GM12878 (cell line): ENCODE data around the gene BORCS8. TPM values are rescaled to one million over a fixed set of nuclear protein-coding genes. Genes with fewer than 3 reads are reported as not detected.

ENCODE experiments used
- ATAC-seq: fragments of 200-7000 bp; cut with Tn5 transposase; 3 replicates; pipeline ENCODE4 v1.9.1; 2020; ENCODE audit warnings: mild to moderate bottlenecking, moderate library complexity
- BruUV-seq: library from RNA; stranded (reverse); fragments of 400-500 nt; replicated peaks from 2 replicates; lab custom pipeline; 2021; lab: Mats Ljungman, UMichigan
- CTCF ChIA-PET: fragments of 300-600 bp; sonication (Branson Sonifier 250); formaldehyde crosslinking; extraction: SDS; loops from one replicate; lab custom pipeline; 2021; ENCODE audit warnings: inconsistent platforms; lab: Yijun Ruan, JAX
- POLR2A ChIA-PET: fragments of 350-600 bp; formaldehyde crosslinking; extraction: SDS; loops from one replicate; lab custom pipeline; 2021; ENCODE audit warnings: inconsistent platforms; lab: Charles Lee
- RAD21 ChIA-PET: fragments of 300-600 bp; sonication (Branson Sonifier 250); formaldehyde crosslinking; loops from one replicate; lab custom pipeline; 2023; ENCODE audit warnings: antibody characterized with exemption; ENCODE audit not compliant: unreplicated experiment; lab: Charles Lee
- SMC1A ChIA-PET: fragments of 300-600 bp; sonication (Branson Sonifier 250); formaldehyde crosslinking; loops from one replicate; lab custom pipeline; 2023; ENCODE audit not compliant: unreplicated experiment, uncharacterized antibody; lab: Charles Lee
- DNase-seq: peaks from one replicate; pipeline ENCODE4 v3.0.0-alpha.2; 2011; ENCODE audit warnings: low read depth, low spot score
- FAIRE-seq: peaks from 3 replicates; lab custom pipeline; 2011; peaks lifted over from hg19 to GRCh38; lab: Jason Lieb, UNC
- H2AFZ ChIP-seq: 2 replicates; pipeline ENCODE4 v1.6.0; 2011; ENCODE audit warnings: low read depth, low read length, control low read depth; ENCODE audit not compliant: control insufficient read depth
- H3K27ac ChIP-seq: 2 replicates; pipeline ENCODE4 v1.5.1; 2011; ENCODE audit warnings: control low read depth; ENCODE audit not compliant: control insufficient read depth, insufficient read depth
- H3K27me3 ChIP-seq, 2 experiments: replicated peaks in 1 of 2; 2 replicates each; pipeline versions ENCODE4 v1.6.0 to v1.6.1; 2011; ENCODE audit warnings: low read length in 1 of 2; ENCODE audit not compliant: control insufficient read depth in 2 of 2, insufficient read depth in 2 of 2
- H3K36me3 ChIP-seq, 2 experiments: 2 replicates each; pipeline ENCODE4 v1.5.1; 2011; ENCODE audit warnings: low read length in 1 of 2; ENCODE audit not compliant: control insufficient read depth in 2 of 2, insufficient read depth in 2 of 2
- H3K4me1 ChIP-seq: 2 replicates; pipeline ENCODE4 v1.6.1; 2011; ENCODE audit warnings: mild to moderate bottlenecking, low read length, moderate library complexity, mixed read lengths; ENCODE audit not compliant: control insufficient read depth, insufficient read depth
- H3K4me2 ChIP-seq: 2 replicates; pipeline ENCODE4 v1.6.0; 2011; ENCODE audit warnings: control low read depth; ENCODE audit not compliant: control insufficient read depth, insufficient read depth
- H3K4me3 ChIP-seq: fragments of 200-600 bp; sonication (generic); 2 replicates; pipeline ENCODE4 v1.5.1; 2016
- H3K79me2 ChIP-seq: 2 replicates; pipeline ENCODE4 v1.6.0; 2011; ENCODE audit warnings: low read length; ENCODE audit not compliant: control insufficient read depth, insufficient read depth
- H3K9ac ChIP-seq: 2 replicates; pipeline ENCODE4 v1.8.0; 2011; ENCODE audit warnings: low read length, control low read depth, mixed read lengths; ENCODE audit not compliant: control insufficient read depth, insufficient read depth
- H3K9me3 ChIP-seq: replicated peaks from 3 replicates; pipeline ENCODE4 v1.5.1; 2011; ENCODE audit warnings: mild to moderate bottlenecking, low read length; ENCODE audit not compliant: control insufficient read depth, insufficient read depth
- H4K20me1 ChIP-seq: 2 replicates; pipeline ENCODE4 v1.6.0; 2011; ENCODE audit not compliant: control insufficient read depth, insufficient read depth
- BMI1 ChIP-seq: fragments of 450-650 bp; IDR thresholded peaks from 2 replicates; pipeline ENCODE4 v1.6.1; 2016; ENCODE audit warnings: mild to moderate bottlenecking, moderate library complexity, borderline replicate concordance
- CEBPB ChIP-seq, 2 experiments: fragments of 150-350 bp in 1 of 2; IDR thresholded peaks; 2 replicates each; pipeline ENCODE4 v1.6.1; 2012 to 2014; ENCODE audit warnings: low read depth in 2 of 2, low read length in 2 of 2, borderline replicate concordance in 1 of 2, inconsistent platforms in 1 of 2
- FOXM1 ChIP-seq: IDR thresholded peaks from 2 replicates; pipeline ENCODE4 v1.6.1; 2012; ENCODE audit warnings: low read depth, mild to moderate bottlenecking, inconsistent platforms, low read length, moderate library complexity
- NRF1 ChIP-seq: conservative IDR thresholded peaks from 2 replicates; pipeline ENCODE4 v1.6.1; 2011; ENCODE audit warnings: mild to moderate bottlenecking, low read depth, low read length, improper control_type of control experiment
- RCOR1 ChIP-seq: conservative IDR thresholded peaks from 2 replicates; pipeline ENCODE4 v1.6.1; 2012; ENCODE audit warnings: low read depth, low read length, improper control_type of control experiment
- SIN3A ChIP-seq: IDR thresholded peaks from 2 replicates; pipeline ENCODE4 v1.6.1; 2012; ENCODE audit warnings: low read depth, low read length, improper control_type of control experiment
- SMAD5 ChIP-seq: IDR thresholded peaks from 2 replicates; pipeline ENCODE4 v1.6.1; 2016; ENCODE audit warnings: antibody characterized with exemption, low read depth
- SPI1 ChIP-seq: IDR thresholded peaks from 2 replicates; pipeline ENCODE4 v1.6.1; 2011; ENCODE audit warnings: low read depth, mild to moderate bottlenecking, low read length, moderate library complexity, borderline replicate concordance; ENCODE audit not compliant: insufficient read depth
- STAT3 ChIP-seq: IDR thresholded peaks from 2 replicates; pipeline ENCODE4 v1.6.1; 2011; ENCODE audit warnings: low read depth, low read length, improper control_type of control experiment
- TCF7 ChIP-seq: IDR thresholded peaks from 2 replicates; pipeline ENCODE4 v1.6.1; 2014; ENCODE audit warnings: antibody characterized with exemption, borderline replicate concordance
- ZBED1 ChIP-seq: IDR thresholded peaks from 2 replicates; pipeline ENCODE4 v1.6.1; 2016; ENCODE audit warnings: borderline replicate concordance
- ZZZ3 ChIP-seq: IDR thresholded peaks from 2 replicates; pipeline ENCODE4 v1.6.1; 2011; ENCODE audit warnings: low read depth; ENCODE audit not compliant: control insufficient read depth, insufficient read length
- WGBS: methylation state at CpG from one replicate; pipeline ENCODE4 v1.1.6; 2016; ENCODE audit warnings: low lambda C conversion rate; ENCODE audit not compliant: insufficient replicate concordance, insufficient coverage; ENCODE audit errors: missing lambda C conversion rate; 5-methylcytosine and 5-hydroxymethylcytosine counted together
- in situ Hi-C: fragments of 300-500 bp; cut with MboI; formaldehyde crosslinking; loops from 9 replicates; pipeline ENCODE4 v1.14.3; 2018; ENCODE audit warnings: mixed read lengths
- intact Hi-C: fragments of 100-400 bp; cut with micrococcal nuclease; formaldehyde crosslinking; loops from one replicate; pipeline ENCODE4 v1.14.2; 2022; ENCODE audit not compliant: unreplicated experiment
- polyA plus RNA-seq, 11 experiments: library from polyadenylated mRNA; depleted of rRNA in 4 of 11; unstranded in 6 of 11; stranded (reverse) in 5 of 11; fragments of >200 nt; fragmentation: Nextera tagmentation in 4 of 11; fragmentation: Illumina TruSeq in 1 of 11; extraction: Ambion mirVana in 4 of 11; extraction: Trizol in 1 of 11; gene quantifications; 1 replicate in 1 of 11; 2 replicates in 10 of 11; pipeline versions ENCODE4 v1.2.1 to v1.2.3, GENCODE V29; 2011 to 2016; ENCODE audit warnings: inconsistent platforms in 2 of 11, missing spikeins in 2 of 11, low read depth in 1 of 11
- total RNA-seq, 4 experiments: library from RNA; depleted of rRNA in 3 of 4; stranded (reverse); fragments of >200 nt in 3 of 4; fragmentation: Illumina TruSeq in 1 of 4; extraction: Trizol in 1 of 4; gene quantifications; 2 replicates each; pipeline versions ENCODE4 v1.2.1 to v1.2.3, GENCODE V29; 2013 to 2021
- TF ChIP-seq, protein P1 (sequence below): IDR thresholded peaks from 2 replicates; pipeline ENCODE4 v1.6.1; 2011; ENCODE audit warnings: mild to moderate bottlenecking, low read depth, low read length, moderate library complexity; ENCODE audit not compliant: insufficient replicate concordance
- TF ChIP-seq, protein P2 (sequence below): fragments of 150-350 bp; IDR thresholded peaks from 2 replicates; pipeline ENCODE4 v1.6.1; 2014; ENCODE audit warnings: mild to moderate bottlenecking, low read depth, low read length

Gene BORCS8
- total and polyA plus RNA-seq, 10 of the 15 experiments (the other 5 are each of a cell fraction or from before 2014, with no cell fraction given), result 3.7 to 40.3 (median 23.4) TPM

DNA sequence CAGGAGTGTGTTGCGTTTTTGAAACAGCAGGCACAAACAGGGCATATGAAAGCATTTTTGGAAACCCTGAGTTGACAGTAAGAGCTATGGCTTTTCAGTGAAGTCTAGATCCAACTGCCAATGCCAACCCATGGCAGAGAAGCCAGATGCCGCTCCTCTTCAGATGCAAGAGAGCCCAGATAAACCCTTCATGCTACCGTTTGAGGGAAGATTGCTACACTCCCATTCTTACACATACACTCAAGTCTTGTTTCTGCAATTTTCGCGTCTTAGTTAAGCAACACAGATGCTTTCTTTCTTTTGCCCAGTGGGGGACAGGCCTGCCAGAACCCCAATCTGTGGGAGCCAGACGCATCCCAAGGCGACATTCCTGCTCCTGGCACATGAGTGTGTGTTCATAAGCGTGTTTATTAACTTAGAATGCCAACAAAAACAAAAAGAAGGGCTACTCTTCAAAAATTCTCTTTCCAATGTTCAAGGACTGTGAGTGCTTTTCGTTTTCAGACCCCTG lies 10.4 kb downstream of the BORCS8 start:
- DNase-seq, result no peak
- no TSS peak for BruUV-seq
- no peaks in the 10 kb centered on the region for H3K4me1 ChIP-seq
- TF ChIP-seq ZBED1 (no peak), SMAD5 (no peak), TCF7 (no peak), STAT3 (no peak), ZZZ3 (no peak), CEBPB (IDR thresholded peaks at IDR 0.05; ENCODE audit: borderline replicate concordance in 1 of 2, low read depth in 2 of 2, low read length in 2 of 2) (no peak), RCOR1 (no peak), NRF1 (no peak), FOXM1 (no peak), BMI1 (no peak), SPI1 (no peak), SIN3A (no peak)
- TF ChIP-seq, protein P1, sequence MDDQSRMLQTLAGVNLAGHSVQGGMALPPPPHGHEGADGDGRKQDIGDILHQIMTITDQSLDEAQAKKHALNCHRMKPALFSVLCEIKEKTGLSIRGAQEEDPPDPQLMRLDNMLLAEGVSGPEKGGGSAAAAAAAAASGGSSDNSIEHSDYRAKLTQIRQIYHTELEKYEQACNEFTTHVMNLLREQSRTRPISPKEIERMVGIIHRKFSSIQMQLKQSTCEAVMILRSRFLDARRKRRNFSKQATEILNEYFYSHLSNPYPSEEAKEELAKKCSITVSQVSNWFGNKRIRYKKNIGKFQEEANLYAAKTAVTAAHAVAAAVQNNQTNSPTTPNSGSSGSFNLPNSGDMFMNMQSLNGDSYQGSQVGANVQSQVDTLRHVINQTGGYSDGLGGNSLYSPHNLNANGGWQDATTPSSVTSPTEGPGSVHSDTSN, result no peak
- TF ChIP-seq, protein P2, sequence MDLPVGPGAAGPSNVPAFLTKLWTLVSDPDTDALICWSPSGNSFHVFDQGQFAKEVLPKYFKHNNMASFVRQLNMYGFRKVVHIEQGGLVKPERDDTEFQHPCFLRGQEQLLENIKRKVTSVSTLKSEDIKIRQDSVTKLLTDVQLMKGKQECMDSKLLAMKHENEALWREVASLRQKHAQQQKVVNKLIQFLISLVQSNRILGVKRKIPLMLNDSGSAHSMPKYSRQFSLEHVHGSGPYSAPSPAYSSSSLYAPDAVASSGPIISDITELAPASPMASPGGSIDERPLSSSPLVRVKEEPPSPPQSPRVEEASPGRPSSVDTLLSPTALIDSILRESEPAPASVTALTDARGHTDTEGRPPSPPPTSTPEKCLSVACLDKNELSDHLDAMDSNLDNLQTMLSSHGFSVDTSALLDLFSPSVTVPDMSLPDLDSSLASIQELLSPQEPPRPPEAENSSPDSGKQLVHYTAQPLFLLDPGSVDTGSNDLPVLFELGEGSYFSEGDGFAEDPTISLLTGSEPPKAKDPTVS, result no peak
- SMC1A ChIA-PET, result no interaction called here
- POLR2A ChIA-PET, result interaction anchor here (0.5 kb wide), 1 partner anchor 12 kb away, joined by 4 read pairs; no protein-coding TSS in a partner anchor
- no peak overlapping the region for H3K4me2 ChIP-seq
- H3K27me3 ChIP-seq, result no peaks in the 10 kb centered on the region
- no peak overlapping the region for H3K27ac ChIP-seq
- ATAC-seq, result no peak
- FAIRE-seq, result no peak
- no peaks in the 10 kb centered on the region for H4K20me1 ChIP-seq
- intact Hi-C loops, result no loop called here
- CTCF ChIA-PET, result no interaction called here
- peaks cover 2% of the 10 kb centered on the region; the same call in 1 of the 3 replicates for H3K9me3 ChIP-seq
- in situ Hi-C loops, result no loop called here
- 94% methylated on average over 9 of the region's 9 CpGs for WGBS
- RAD21 ChIA-PET, result no interaction called here
- H3K4me3 ChIP-seq, result no peak overlapping the region
- peaks cover 0 to 3% of the 10 kb centered on the region in 2 experiments; a peak in 2 of 4 replicates for H3K36me3 ChIP-seq
- H2AFZ ChIP-seq, result no peak overlapping the region
- no peaks in the 10 kb centered on the region for H3K79me2 ChIP-seq
- H3K9ac ChIP-seq, result no peak overlapping the region
